ENCODE measurements around the gene RCN1.
"Not testable (repeated sequence)": the region's sequence is repeated elsewhere in the genome, so short reads cannot be mapped to it uniquely, and the experiment has no call there.

Gene RCN1

DNA sequence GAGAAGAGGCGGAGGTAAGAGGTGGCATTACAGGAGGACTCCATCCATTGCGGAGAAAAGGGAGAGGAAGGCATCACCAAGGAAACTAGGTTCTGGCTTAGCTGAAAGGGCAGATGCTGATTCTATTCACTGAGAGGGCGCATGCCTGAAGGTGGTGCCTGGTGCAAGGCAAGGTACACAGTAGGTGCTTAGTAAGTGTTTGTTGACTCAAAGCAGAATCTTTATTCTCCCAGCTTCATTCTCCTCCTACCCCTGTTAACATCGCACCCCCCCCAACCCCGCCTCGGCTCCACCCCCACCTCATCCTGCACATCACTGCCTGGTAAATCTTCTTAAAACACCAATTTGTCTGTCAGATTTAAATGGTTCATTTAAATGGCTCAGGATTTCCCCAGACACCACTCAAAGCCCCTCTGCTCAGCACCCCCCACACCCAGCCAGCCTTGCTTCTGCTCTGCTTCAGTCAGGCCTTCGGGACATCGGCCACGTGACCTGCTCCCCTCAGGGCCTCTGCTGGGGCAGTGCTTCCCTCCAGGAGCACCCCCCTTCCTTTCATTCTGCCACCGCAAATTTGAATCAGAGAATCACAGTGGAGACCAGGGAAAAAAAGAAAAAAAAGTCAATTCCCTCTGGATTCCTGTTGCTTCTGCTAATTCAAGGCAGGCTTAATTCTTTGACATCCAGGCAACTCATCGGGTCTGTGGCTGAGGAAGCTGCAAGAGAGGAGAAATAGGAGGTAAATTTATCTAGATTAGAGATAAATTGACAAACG lies 17.8 kb upstream of the RCN1 start:
- no peak for DNase-seq

DNA sequence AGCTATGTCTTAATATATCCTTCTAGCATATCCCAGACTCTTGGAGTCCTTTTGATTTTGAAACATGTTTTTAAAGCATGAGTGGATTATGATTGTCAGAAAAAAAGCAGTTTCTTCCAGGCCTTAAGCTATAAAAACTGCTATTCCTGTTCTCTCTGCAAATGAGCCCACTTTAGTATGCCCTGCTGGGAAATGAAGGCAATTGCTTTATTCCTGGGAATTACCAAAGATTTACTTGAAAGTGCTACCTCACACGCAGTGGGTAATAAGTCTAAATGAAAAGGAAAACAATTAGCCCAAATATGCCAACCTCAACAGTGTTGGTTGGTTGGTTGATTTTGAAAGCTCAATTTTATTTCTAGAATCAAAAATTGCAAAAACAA lies 17.2 kb upstream of the RCN1 start:
- DNase-seq = no peak

DNA sequence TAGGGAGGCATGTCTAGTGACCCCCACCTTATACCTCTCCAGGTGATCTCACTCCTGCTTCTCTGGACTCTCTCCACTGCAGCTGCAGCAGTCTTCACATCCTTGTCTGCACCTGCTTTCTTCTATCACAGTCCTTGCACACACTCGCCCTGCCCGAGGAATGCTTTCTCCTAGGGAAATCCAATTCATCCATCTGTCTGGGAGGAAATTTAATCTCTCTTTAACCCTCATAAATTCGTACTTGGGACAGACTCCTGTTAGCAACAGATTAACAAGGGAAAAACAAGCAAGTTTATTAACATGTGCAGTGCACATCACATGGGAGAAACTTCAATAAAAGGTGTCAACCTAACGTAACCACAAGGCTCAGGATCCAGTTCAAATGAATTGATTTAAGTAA lies 11.3 kb upstream of the RCN1 start:
- DNase-seq = no peak

DNA sequence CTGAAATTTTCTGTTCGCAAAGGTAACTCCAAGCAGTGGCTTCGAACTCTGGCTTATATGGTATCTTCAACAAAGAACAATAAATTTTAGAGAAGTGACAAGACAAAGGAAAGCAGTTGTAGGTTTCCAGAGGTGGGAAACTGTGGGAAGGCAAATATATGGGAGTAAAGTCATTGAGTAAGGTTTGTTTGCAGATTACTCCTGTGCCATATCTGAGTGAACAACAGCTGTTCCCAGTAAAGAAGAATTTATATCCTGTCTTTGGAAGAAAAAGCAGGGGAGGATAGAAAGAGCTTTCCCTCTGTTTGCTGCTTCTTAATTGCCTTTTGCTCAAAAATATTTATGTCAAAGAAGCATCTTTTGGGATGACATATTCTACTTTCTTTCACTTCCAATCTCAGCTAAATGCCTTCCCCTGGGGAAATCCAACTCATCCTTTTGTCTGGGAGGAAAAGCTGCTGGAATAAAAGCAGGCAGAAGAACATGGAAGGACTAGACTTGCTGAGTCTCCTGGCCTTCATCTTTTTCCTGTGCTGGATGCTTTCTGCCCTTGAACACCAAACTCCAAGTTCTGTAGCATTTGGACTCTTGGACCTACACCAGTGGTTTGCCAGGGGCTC lies 10.4 kb upstream of the RCN1 start:
- no peak for DNase-seq

DNA sequence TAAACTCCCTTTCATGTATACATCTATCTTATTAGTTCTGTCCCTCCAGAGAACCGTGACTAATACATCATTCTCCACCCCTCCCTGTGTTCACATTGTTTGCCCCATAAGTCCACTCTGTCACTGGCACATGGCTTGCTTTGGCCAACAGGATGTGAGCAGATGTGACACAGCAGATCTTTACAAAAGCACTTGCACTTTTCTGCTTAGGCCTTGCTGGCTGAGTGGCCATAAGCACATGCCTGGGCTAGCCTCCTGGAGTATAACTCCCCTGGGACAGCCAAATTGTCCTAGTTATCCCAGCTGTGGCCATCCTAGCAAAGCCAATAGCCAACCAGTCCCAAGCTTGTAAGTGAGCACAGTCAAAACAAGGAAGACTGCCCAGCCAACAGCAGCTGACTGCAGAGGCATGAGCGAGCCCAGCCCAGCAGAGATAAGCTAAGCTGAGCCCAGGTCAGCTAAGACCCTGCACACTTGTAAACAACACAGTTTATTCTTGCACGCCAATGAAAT lies 9.7 kb upstream of the RCN1 start:
- no peak for DNase-seq

DNA sequence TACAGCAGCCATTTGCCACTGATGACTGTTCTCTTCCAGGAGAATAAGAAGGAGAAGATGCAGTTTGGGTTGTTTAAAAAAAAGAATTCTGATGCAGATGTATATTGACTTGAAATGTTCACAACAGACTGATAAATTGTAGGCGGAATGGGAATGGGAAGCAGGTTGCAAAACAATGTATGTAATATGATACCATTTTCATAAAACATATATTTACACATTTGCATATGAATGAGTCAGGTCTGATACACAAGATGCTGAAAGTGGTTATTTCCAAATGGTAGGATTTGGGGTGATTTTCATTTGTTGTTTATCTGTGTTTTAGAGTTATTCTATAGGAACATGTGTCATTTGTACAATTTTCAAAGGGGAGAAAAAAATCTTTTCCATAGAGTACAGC lies 9.0 kb upstream of the RCN1 start:
- no peak for DNase-seq

DNA sequence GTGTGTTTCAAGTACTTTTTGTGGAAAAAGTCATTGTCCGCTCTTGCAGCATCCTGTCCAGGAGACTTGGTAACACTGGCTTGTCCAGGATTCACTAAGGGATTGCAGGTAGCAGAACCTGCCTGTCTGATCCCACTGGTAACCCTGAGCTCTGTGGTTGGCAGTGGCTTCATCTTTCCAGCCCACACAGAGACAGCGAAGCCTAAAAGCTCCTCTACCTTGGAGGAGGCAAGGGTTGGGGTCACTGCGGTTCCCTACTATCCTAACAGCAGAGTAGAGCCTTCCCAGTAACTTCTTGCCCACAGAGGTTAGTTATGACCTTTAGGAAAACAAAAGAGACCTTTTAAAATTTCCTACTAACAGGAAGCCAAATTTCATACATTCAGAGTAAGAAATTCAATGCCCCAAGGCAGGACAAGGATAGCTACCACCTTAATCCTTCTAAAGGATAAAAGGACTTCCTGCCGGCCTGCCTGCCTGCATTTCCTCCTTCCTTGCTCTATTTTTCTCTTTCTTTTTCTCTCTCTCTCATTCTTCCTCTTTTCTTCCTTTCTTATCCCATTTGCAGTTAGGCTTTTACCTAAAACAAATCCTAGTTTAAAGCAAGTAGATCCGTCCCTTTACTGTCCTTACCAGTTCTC lies 8.4 kb upstream of the RCN1 start:
- DNase-seq = no peak

DNA sequence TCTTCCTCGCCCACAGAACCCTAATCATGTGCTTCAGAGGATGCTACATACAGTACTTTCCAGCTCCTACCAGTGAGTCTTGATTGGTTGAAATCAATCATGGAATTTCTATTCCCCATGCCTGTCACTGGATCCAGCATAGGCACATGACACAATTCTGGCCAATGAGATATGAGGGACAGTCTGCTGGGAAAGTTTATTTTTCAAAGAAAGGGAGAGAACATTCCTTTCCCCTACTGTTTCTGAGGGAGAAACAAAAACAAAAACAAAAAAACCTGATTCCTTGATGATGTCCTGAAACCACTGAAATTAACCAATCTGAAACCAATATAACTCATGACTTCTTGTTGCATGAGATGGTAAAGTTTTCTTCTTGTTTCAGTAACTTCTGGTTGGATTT lies 3.3 kb upstream of the RCN1 start:
- DNase-seq = no peak

DNA sequence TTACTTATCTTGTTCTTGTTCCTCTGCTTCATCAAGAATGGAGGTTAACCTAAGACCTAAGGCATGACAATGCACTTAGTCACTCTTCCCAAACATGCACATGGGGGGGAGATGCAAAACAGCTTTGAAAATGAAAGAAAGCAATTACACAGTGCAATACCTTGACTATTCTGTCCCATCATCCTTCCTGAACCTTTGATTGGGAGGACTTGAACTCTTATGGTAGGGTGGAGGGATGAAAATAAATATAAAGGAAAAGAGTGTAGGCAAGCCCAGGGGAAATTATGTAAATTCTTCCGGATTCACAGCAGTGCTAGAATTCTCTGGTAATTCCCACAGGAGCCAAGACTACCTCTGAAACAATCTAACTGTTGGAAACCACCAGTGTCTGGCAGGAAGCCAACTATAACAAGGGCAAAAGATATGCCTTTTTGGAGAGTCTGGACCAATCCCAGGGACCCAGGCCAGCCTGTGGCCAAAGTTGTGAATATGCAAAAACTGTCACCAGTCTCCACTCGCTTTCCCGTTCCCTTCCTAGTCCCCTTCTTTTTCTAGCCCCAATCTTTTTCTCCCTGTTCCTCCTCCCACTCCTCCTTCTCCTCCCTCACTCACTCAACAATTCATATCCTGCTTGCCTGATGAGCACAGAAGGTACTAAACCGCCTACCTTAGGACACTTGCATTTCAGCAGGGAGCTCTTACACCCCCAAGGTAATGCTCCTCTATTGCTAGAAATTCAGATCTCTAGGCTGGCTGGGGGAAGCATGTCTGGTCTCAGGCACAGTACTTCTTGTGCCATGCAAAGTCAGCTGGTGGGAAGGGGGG lies 2.5 kb upstream of the RCN1 start:
- DNase-seq = no peak

DNA sequence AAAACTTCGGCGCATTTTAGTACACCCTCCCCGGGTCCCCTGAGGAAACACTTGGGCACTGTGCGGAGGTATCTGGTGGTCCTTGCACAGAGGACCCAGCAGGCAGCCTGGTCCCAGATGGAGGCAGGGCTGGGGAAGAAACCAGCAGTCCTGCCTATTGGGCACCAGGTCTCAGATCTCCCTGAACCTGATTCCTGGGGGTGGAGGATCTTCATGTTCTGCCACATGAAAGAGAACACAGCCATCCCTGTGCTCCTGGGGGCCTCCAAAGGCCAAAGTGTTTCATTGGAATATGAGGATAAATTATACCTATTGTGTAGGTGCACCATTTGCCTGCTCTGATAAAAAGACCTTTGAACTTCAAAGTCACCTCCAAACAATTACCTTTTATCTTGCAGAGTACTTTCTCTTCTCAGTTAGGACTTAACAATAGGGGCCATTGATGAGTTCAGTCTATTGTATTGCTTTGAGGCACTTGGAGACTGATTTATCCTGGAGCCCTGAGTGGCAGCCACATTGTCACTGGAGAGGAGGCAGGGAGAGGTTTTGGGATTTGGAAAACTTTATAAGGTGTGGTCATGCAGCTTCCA lies 1.8 kb downstream of the RCN1 start:
- no peak for DNase-seq

DNA sequence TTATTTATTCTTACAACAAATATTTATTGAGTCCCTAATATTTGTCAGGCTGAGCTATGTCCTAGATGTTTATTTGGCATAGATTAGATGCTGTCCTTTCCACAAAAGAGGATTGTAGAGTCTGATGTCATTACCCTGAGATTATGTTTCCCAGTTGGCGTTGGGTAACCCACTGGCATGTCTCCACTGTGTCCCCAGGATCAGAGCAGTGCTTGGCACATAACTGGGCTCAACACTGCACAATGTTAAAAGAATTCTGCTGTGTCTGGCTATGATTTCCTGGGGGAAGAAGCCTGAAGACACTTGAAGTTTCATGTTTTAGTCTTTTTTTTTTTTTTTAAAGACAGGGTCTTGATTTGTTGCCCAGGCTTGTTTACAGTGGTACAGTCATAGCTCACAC lies 4.0 kb downstream of the RCN1 start:
- DNase-seq = no peak

DNA sequence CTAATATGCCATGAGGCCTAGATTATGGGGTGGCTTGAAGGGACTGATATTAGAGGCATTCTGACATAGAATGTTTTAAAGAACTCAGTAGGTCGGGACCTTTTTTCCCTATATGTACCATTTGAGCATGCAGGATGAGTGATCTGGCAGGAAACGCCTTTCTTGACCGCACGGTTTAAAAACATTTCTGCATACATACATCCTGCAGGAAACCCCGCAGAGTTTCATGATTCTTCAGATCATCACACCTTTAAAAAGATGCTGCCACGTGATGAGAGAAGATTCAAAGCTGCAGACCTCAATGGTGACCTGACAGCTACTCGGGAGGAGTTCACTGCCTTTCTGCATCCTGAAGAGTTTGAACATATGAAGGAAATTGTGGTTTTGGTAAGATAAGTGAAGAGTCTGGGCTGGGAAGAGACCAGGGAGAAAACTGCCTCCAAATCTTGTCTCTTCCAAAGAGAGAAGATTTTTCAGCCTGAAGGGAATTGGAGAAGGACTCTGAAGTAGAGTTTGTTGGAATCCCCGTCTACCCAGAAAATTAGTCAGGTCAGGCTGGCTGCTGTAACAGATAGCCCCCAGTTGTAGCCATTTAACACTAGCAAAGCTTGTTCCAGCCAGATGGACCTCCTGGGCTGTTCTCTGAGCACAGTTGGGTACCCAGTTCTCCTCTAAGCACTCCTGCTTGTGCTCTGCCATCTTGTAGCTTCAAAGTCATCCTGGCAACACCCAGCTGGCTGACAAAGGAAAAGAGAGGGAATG lies 7.4 kb downstream of the RCN1 start:
- no peak for DNase-seq

DNA sequence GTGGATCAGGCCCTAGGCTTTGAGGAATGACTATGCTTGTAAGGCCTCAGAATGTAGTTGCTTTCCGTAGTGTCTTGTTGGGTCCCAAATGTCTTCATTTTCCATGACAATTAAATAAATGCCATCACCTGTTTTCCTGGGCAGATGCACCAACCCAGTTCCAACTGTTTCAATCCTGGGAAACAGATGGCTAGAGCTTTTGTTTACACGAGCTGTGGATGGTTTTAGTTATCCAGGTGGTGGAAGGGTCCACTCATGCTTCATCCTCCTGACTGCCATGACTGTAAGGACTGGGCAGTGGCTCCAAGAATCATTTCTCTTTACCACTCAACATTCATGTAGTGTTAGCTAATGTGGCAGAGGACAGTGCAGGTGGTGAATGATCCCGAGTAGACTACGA lies 8.6 kb downstream of the RCN1 start:
- no peak for DNase-seq

DNA sequence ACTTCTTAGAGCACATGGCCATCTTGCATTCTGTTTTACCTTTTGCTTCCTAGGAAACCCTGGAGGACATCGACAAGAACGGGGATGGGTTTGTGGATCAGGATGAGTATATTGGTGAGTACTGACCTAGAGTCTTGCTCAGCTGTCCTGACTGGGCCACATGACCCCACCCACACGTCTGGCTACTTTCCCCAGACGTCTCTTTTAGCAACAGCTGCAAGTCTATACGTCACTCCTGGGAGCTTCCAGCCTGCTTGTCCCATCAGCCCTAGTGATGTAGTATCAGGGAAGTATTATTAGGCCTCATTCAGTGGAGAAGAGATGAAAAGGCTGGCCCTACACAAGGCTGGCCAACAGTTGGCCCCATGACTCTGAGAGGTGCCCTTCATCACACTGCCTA lies 9.6 kb downstream of the RCN1 start:
- DNase-seq = no peak

DNA sequence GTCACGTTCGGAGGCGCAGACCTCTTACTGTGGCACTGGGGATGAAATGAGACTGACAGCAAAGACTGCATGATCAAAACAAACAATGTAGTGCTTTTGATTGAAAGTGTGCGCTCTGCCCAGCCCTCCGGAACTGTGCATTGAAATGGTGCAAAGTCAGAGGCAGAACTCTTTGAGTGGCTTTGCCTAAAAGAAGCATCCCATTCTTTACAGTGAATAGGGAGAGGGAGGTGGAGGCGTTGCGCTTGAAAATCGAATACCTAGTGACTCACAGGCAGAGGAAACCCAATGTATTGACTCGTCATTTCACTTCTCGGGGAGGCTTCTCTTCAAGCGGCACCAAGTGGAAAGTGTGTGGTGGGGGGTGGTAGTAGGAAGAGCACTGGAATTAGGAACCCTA lies 10.9 kb downstream of the RCN1 start:
- DNase-seq = no peak

DNA sequence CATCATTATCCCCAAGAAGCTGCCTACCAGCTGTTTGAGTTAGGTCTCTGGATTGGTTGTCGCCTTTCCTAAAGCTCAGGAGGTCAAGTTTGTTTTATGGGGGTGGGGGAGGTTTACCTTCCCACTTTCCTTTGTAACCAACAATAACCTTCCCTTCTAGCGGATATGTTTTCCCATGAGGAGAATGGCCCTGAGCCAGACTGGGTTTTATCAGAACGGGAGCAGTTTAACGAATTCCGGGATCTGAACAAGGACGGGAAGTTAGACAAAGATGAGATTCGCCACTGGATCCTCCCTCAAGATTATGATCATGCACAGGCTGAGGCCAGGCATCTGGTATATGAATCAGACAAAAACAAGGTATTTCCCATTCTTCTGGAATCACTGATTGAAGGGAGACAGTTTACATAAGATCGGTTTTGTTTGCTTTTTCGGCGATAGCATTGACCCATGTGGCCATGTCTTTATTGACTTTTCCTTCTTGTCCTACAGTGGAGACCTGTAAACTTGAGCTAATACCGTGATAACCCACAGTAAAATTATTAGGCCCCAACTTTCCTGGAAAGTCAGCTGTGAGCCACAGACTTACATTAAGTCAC lies 12.3 kb downstream of the RCN1 start:
- DNase-seq = not testable (repeated sequence)

DNA sequence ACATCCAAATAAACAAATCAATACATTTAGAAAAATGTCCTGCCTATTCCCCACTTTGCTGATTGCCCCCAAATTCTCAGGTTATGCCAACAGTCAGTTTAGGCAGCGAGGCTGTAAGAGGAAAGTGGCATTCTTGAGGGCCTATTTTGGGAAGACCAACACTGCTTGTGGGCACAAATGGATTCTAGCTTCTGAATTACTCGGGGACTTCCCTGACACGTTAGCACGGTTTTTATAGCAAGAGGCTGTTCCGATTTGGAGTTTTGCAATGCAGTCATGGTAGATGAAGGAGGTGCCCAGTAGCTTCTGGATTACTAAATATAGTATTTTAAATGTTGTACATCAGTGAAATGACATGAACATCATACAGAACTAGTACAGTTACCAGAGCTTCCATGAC lies 13.1 kb downstream of the RCN1 start:
- no peak for DNase-seq

DNA sequence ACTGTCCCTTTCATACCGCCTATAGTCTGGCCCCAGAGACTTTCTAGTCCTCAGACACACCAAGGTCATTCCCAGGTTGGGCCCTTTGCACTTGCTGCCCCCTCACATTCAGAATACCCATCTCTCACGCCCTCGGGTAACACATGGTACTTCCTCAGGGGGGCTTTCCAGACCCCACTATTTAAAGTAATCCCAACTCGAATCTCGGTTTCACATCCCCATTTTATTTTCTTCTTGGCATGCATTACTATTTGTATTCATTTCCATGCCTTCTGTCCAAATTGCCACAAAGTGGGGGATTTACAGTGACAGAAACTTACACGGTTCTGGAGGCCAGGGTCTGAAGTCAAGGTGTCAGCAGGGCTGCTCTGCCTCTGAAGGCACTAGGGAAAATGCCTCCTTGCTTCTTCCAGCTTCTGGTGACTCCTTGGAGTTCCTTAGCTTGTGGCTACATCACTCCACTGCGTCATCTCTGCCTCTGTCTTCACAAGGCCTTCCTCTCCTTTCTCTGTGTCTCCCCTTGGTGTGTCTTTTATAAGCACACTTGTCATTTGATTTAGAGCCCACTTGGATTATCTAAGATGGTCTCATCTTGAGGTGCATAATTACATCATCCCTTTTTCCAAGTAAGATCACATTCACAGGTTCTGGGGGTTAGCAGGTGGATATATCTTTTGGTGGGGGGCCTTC lies 15.1 kb downstream of the RCN1 start:
- DNase-seq = no peak

DNA sequence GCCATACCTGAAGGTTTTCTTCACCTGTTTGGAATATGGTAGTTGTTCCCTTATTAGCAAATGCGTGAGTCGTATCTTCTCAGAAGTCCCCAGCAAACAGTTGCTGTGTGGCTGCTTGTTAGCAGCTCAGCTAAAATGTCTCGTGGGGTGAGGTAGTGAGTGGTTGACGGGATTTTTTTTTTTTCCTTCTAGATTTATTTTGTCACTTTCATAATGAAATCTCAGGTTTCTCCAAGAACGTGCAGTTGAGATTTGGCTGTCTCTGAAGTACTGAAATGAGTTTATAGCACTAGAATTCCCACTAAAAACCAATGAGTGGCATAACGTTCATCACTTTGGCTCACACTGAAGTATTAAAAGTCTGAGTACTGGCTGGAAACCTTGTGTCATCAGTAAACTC lies 16.8 kb downstream of the RCN1 start:
- no peak for DNase-seq

DNA sequence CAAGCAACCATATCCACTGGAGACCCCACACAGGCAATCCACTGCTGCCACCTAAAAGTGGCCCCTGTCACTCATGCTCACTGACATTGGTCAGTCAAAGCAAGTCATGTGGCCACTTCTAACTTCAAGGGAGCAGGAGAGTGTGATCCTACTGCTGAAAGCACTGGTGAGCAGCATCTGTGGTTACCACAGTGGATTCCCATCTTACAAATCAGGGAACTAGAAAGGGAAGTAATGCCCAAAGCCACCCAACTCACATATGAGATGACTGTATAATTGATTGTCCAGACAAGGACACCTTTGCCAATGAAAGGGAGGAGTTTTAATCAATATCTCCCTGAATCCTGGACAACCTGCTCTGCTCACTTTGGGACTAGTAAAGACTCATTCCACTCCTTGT lies 17.7 kb downstream of the RCN1 start:
- no peak for DNase-seq

DNA sequence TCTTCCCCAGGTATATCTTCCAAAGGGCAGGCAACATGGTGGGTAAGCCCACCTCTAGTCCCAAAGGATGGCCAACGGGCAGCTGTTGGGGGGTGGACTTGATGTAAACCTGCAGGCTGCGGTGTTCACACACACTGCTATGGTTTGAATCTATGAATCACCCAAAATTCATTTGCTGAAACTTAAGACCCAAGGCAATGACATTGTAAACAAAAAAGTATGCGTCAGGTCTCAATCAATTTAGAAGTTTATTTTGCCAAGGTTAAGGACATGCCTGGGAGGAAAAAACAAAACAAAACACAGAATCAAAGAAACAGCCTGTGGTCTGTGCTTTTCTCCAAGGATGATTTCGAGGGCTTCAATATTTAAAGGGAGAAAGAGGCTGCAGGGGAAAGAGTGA lies 18.3 kb downstream of the RCN1 start:
- no peak for DNase-seq
